Osteoblast (primary cell): ENCODE data around the gene KIF23. TPM values are rescaled to one million over a fixed set of nuclear protein-coding genes. Genes with fewer than 3 reads are reported as not detected.

ENCODE experiments used
- DNase-seq: peaks from one replicate; pipeline ENCODE4 v3.0.0; 2011; ENCODE audit warnings: low spot score, mixed read lengths; ENCODE audit not compliant: insufficient read length; ENCODE audit errors: missing footprints
- H2AFZ ChIP-seq: 2 replicates; pipeline ENCODE4 v1.6.0; 2011; ENCODE audit warnings: mild to moderate bottlenecking, low read length
- H3K27ac ChIP-seq: 2 replicates; pipeline ENCODE4 v1.5.1; 2011; ENCODE audit warnings: mild to moderate bottlenecking, low read depth, low read length, moderate library complexity
- H3K27me3 ChIP-seq: 2 replicates; pipeline ENCODE4 v1.6.0; 2012; ENCODE audit warnings: mild to moderate bottlenecking, control low read depth, inconsistent platforms, low read length, moderate library complexity; ENCODE audit not compliant: insufficient read depth
- H3K36me3 ChIP-seq: 2 replicates; pipeline ENCODE4 v1.5.1; 2011; ENCODE audit warnings: mild to moderate bottlenecking, low read length, control low read depth, moderate library complexity; ENCODE audit not compliant: insufficient read depth
- H3K4me1 ChIP-seq: 2 replicates; pipeline ENCODE4 v1.5.1; 2011; ENCODE audit warnings: mild to moderate bottlenecking, low read length, control low read depth, moderate library complexity; ENCODE audit not compliant: insufficient read depth
- H3K4me2 ChIP-seq: 2 replicates; pipeline ENCODE4 v1.6.0; 2011; ENCODE audit warnings: mild to moderate bottlenecking, low read length; ENCODE audit not compliant: insufficient read depth
- H3K4me3 ChIP-seq: fragments of 200-600 bp; sonication (generic); 3 replicates; pipeline ENCODE4 v1.5.1; 2012; ENCODE audit warnings: mild to moderate bottlenecking, low read length, inconsistent platforms; ENCODE audit not compliant: insufficient read depth
- H3K79me2 ChIP-seq: 2 replicates; pipeline ENCODE4 v1.6.0; 2012; ENCODE audit warnings: mild to moderate bottlenecking, low read length, control low read depth, inconsistent platforms; ENCODE audit not compliant: insufficient read depth
- H3K9me3 ChIP-seq: 2 replicates; pipeline ENCODE4 v1.5.1; 2011; ENCODE audit warnings: low read depth, low read length, control low read depth
- H4K20me1 ChIP-seq: 2 replicates; pipeline ENCODE4 v1.6.0; 2012; ENCODE audit warnings: mild to moderate bottlenecking, low read length, control low read depth; ENCODE audit not compliant: insufficient read depth
- total RNA-seq: library from RNA; depleted of rRNA; stranded (reverse); fragments of >200 nt; gene quantifications from 2 replicates; pipeline ENCODE4 v1.2.3, GENCODE V29; 2012
- TF ChIP-seq, protein P1 (sequence below): IDR thresholded peaks from 2 replicates; pipeline ENCODE4 v1.5.1; 2011; ENCODE audit warnings: mild to moderate bottlenecking, low read depth, low read length, moderate library complexity; ENCODE audit errors: extremely low read depth

The KIF23 gene
- total RNA-seq, 1 donor: 8.3 TPM

DNA sequence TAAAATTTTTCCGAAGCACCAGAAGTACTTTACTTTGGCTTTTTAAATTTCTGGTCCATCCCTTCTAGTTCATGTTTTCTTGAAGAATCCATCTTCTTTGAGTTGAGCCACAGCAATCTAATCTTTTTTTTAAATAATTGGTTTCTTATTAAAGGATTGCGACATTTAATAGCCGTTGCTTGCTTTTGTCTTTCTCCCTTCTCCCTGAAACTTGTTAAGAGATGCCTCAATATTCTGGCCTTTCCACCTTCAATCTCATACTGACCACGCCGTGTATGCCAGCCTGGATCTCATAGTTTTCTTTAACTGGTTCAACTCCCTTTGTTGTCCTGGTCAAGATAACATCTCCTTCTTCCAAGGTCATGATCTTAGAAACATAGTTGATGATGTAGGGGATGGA is 20.1 kb downstream of the KIF23 start:
- Histone ChIP-seq H3K79me2 (peaks cover 31% of the 10 kb centered on the region), H3K4me2 (no peak overlapping the region), H4K20me1 (no peaks in the 10 kb centered on the region), H3K9me3 (no peaks in the 10 kb centered on the region), H3K36me3 (peaks cover 61% of the 10 kb centered on the region), H3K27ac (no peak overlapping the region), H3K27me3 (no peaks in the 10 kb centered on the region), H2AFZ (no peak overlapping the region), H3K4me3 (no peak overlapping the region), H3K4me1 (no peaks in the 10 kb centered on the region)
- TF ChIP-seq, protein P1, sequence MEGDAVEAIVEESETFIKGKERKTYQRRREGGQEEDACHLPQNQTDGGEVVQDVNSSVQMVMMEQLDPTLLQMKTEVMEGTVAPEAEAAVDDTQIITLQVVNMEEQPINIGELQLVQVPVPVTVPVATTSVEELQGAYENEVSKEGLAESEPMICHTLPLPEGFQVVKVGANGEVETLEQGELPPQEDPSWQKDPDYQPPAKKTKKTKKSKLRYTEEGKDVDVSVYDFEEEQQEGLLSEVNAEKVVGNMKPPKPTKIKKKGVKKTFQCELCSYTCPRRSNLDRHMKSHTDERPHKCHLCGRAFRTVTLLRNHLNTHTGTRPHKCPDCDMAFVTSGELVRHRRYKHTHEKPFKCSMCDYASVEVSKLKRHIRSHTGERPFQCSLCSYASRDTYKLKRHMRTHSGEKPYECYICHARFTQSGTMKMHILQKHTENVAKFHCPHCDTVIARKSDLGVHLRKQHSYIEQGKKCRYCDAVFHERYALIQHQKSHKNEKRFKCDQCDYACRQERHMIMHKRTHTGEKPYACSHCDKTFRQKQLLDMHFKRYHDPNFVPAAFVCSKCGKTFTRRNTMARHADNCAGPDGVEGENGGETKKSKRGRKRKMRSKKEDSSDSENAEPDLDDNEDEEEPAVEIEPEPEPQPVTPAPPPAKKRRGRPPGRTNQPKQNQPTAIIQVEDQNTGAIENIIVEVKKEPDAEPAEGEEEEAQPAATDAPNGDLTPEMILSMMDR: no peak
- peak; percentile 34 for DNase-seq

DNA sequence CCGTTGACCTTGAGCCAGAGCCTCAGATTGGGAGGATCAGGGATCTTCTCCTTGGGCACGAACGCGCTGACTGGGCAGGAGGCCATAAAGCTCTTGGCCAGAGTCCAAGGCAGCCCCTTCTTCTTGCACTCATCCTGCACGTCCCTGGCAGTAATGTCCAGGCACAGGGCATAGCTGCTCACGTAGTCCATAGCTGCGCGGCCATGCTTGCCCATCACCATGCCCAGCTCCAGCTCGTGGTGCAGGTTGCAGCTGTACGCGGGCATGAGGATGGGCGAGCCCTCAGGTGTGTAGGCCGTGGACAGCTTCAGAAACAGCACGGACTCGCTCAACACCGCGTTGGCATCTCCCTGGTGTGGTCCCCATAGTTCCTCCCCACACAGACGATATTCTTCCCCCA is 20.5 kb downstream of the KIF23 start:
- H3K4me3 ChIP-seq: no peak overlapping the region
- no peaks in the 10 kb centered on the region for H4K20me1 ChIP-seq
- no peak overlapping the region for H2AFZ ChIP-seq
- no peak for DNase-seq
- no peaks in the 10 kb centered on the region for H3K9me3 ChIP-seq
- H3K4me1 ChIP-seq: no peaks in the 10 kb centered on the region
- H3K27me3 ChIP-seq: no peaks in the 10 kb centered on the region
- TF ChIP-seq, protein P1: no peak
- H3K4me2 ChIP-seq: no peak overlapping the region
- H3K36me3 ChIP-seq: peaks cover 61% of the 10 kb centered on the region
- H3K79me2 ChIP-seq: peaks cover 29% of the 10 kb centered on the region
- H3K27ac ChIP-seq: no peak overlapping the region

DNA sequence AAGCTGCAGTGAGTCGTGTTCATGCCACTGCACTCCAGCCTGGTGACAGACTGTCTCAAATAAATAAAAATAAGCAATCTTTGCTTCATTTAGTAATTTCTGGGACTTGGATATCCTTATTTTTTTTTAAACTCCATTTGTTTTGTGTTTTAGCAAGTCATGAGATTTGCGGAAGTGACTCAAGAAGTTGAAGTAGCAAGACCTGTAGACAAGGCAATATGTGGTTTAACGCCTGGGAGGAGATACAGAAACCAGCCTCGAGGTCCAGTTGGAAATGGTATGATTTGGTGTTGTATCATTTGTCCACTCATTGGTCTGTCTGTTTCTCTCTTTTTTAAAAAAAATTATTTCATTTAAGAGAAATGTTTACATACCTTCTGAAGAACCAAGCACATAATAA is 21.8 kb downstream of the KIF23 start:
- H3K4me1 ChIP-seq: no peaks in the 10 kb centered on the region
- no peak overlapping the region for H3K27ac ChIP-seq
- no peak overlapping the region for H3K4me2 ChIP-seq
- no peak for DNase-seq
- H3K79me2 ChIP-seq: peaks cover 20% of the 10 kb centered on the region
- no peaks in the 10 kb centered on the region for H4K20me1 ChIP-seq
- no peaks in the 10 kb centered on the region for H3K9me3 ChIP-seq
- TF ChIP-seq, protein P1: no peak
- no peak overlapping the region for H2AFZ ChIP-seq
- peaks cover 62% of the 10 kb centered on the region for H3K36me3 ChIP-seq
- H3K27me3 ChIP-seq: no peaks in the 10 kb centered on the region
- no peak overlapping the region for H3K4me3 ChIP-seq

DNA sequence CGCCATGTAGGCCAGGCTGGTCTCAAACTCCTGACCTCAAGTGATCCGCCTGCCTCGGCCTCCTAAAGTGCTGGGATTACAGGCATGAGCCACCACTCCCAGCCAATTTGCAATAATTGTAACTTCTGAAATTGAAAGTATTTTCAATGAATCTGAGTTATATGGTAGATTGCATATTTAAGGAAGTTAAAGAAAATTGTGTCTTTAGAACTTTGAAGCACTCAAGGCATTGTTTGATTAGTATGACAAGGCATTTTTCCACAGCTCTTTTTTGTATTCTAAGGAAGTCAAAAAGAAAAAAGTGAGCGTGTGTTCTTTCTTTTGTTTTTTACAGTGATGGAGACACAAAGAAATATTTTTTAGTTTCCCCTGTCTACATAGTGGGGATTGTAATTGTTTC is 22.8 kb downstream of the KIF23 start:
- Histone ChIP-seq H3K4me1 (no peaks in the 10 kb centered on the region), H3K27ac (no peak overlapping the region), H3K79me2 (peaks cover 16% of the 10 kb centered on the region), H4K20me1 (no peaks in the 10 kb centered on the region), H3K36me3 (peaks cover 69% of the 10 kb centered on the region), H3K4me2 (no peak overlapping the region), H2AFZ (no peak overlapping the region), H3K4me3 (no peak overlapping the region), H3K9me3 (no peaks in the 10 kb centered on the region), H3K27me3 (no peaks in the 10 kb centered on the region)
- DNase-seq: no peak
- TF ChIP-seq, protein P1: no peak
